GM12878 (cell line): ENCODE data around the gene ARHGEF10L.

Experiments
- CTCF ChIP-seq, 3 experiments: IDR thresholded peaks in 2 of 3; conservative IDR thresholded peaks in 1 of 3; 2 replicates each; pipeline ENCODE4 v1.5.1; 2011; ENCODE audit warnings: low read depth in 3 of 3, low read length in 3 of 3, mild to moderate bottlenecking in 3 of 3, control low read depth in 2 of 3, moderate library complexity in 2 of 3, inconsistent platforms in 1 of 3, mixed read lengths in 1 of 3; ENCODE audit not compliant: control insufficient read depth in 2 of 3, insufficient read depth in 1 of 3; ENCODE audit errors: extremely low read depth in 1 of 3
- EP300 ChIP-seq, 2 experiments: fragments of 150-350 bp in 1 of 2; IDR thresholded peaks; 2 replicates each; pipeline ENCODE4 v1.6.1; 2011 to 2012; ENCODE audit warnings: low read depth in 2 of 2, low read length in 2 of 2, borderline replicate concordance in 1 of 2, improper control_type of control experiment in 1 of 2, inconsistent platforms in 1 of 2; ENCODE audit not compliant: control insufficient read depth in 1 of 2
- EZH2 ChIP-seq: IDR thresholded peaks from 2 replicates; pipeline ENCODE4 v1.6.1; 2012; ENCODE audit warnings: low read depth, mild to moderate bottlenecking, control low read depth, inconsistent platforms, low read length, borderline replicate concordance; ENCODE audit not compliant: control insufficient read depth
- RAD51 ChIP-seq: fragments of 450-650 bp; IDR thresholded peaks from 2 replicates; pipeline ENCODE4 v1.6.1; 2016; ENCODE audit warnings: moderate library complexity, mild to moderate bottlenecking, inconsistent platforms
- SRF ChIP-seq, 2 experiments: IDR thresholded peaks; 2 replicates each; pipeline ENCODE4 v1.6.1; 2011; ENCODE audit warnings: low read depth in 2 of 2, low read length in 2 of 2, mild to moderate bottlenecking in 1 of 2, moderate library complexity in 1 of 2
- TAF1 ChIP-seq: IDR thresholded peaks from 2 replicates; pipeline ENCODE4 v1.6.1; 2011; ENCODE audit warnings: mild to moderate bottlenecking, low read depth, low read length, borderline replicate concordance
- TARDBP ChIP-seq: IDR thresholded peaks from 2 replicates; pipeline ENCODE4 v1.6.1; 2016; ENCODE audit warnings: borderline replicate concordance
- ZNF217 ChIP-seq: fragments of 450-650 bp; IDR thresholded peaks from 2 replicates; pipeline ENCODE4 v1.6.1; 2017; ENCODE audit warnings: antibody characterized with exemption, mild to moderate bottlenecking
- ZNF384 ChIP-seq: IDR thresholded peaks from 2 replicates; pipeline ENCODE4 v1.6.1; 2012; ENCODE audit warnings: low read depth, mild to moderate bottlenecking, low read length, improper control_type of control experiment, borderline replicate concordance
- TF ChIP-seq, protein P1 (sequence below): fragments of 450-650 bp; IDR thresholded peaks from 2 replicates; pipeline ENCODE4 v1.6.1; 2017; ENCODE audit warnings: mild to moderate bottlenecking
- TF ChIP-seq, protein P2 (sequence below): IDR thresholded peaks from 2 replicates; pipeline ENCODE4 v1.6.1; 2011; ENCODE audit warnings: borderline replicate concordance, low read depth, mild to moderate bottlenecking, moderate library complexity, mixed read lengths, low read length; ENCODE audit not compliant: insufficient read depth; ENCODE audit errors: extremely low read length
- TF ChIP-seq, protein P3 (sequence below): fragments of 450-650 bp; formaldehyde crosslinking; IDR thresholded peaks from 2 replicates; pipeline ENCODE4 v1.4.0; 2022; ENCODE audit warnings: mild to moderate bottlenecking, moderate library complexity

- TF ChIP-seq CTCF (IDR thresholded peaks at IDR 0.05 in 2 of 3, conservative IDR thresholded peaks at IDR 0.05 in 1 of 3; ENCODE audit: control insufficient read depth in 2 of 3, extremely low read depth in 1 of 3, insufficient read depth in 1 of 3, low read depth in 3 of 3, low read length in 3 of 3): no peak
- TF ChIP-seq ZNF384: no peak
- no peak for TF ChIP-seq ZNF217
- no peak for TF ChIP-seq RAD51
- TF ChIP-seq, protein P1, sequence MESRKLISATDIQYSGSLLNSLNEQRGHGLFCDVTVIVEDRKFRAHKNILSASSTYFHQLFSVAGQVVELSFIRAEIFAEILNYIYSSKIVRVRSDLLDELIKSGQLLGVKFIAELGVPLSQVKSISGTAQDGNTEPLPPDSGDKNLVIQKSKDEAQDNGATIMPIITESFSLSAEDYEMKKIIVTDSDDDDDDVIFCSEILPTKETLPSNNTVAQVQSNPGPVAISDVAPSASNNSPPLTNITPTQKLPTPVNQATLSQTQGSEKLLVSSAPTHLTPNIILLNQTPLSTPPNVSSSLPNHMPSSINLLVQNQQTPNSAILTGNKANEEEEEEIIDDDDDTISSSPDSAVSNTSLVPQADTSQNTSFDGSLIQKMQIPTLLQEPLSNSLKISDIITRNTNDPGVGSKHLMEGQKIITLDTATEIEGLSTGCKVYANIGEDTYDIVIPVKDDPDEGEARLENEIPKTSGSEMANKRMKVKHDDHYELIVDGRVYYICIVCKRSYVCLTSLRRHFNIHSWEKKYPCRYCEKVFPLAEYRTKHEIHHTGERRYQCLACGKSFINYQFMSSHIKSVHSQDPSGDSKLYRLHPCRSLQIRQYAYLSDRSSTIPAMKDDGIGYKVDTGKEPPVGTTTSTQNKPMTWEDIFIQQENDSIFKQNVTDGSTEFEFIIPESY: no peak
- TF ChIP-seq, protein P2, sequence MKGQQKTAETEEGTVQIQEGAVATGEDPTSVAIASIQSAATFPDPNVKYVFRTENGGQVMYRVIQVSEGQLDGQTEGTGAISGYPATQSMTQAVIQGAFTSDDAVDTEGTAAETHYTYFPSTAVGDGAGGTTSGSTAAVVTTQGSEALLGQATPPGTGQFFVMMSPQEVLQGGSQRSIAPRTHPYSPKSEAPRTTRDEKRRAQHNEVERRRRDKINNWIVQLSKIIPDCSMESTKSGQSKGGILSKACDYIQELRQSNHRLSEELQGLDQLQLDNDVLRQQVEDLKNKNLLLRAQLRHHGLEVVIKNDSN: no peak
- TF ChIP-seq, protein P3, sequence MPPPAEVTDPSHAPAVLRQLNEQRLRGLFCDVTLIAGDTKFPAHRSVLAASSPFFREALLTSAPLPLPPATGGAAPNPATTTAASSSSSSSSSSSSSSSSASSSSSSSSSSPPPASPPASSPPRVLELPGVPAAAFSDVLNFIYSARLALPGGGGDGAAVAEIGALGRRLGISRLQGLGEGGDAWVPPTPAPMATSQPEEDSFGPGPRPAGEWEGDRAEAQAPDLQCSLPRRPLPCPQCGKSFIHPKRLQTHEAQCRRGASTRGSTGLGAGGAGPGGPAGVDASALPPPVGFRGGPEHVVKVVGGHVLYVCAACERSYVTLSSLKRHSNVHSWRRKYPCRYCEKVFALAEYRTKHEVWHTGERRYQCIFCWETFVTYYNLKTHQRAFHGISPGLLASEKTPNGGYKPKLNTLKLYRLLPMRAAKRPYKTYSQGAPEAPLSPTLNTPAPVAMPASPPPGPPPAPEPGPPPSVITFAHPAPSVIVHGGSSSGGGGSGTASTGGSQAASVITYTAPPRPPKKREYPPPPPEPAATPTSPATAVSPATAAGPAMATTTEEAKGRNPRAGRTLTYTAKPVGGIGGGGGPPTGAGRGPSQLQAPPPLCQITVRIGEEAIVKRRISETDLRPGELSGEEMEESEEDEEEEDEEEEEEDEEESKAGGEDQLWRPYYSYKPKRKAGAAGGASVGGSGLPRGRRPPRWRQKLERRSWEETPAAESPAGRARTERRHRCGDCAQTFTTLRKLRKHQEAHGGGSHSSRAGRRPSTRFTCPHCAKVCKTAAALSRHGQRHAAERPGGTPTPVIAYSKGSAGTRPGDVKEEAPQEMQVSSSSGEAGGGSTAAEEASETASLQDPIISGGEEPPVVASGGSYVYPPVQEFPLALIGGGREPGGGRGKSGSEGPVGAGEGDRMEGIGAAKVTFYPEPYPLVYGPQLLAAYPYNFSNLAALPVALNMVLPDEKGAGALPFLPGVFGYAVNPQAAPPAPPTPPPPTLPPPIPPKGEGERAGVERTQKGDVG (CRISPR knock-in tag): no peak
- no peak for TF ChIP-seq TARDBP
- no peak for TF ChIP-seq EP300 (IDR thresholded peaks at IDR 0.05; ENCODE audit: borderline replicate concordance in 1 of 2, control insufficient read depth in 1 of 2, low read depth in 2 of 2, low read length in 2 of 2)
- TF ChIP-seq TAF1: no peak
- no peak for TF ChIP-seq EZH2
- TF ChIP-seq SRF (IDR thresholded peaks at IDR 0.05; ENCODE audit: low read depth in 2 of 2, low read length in 2 of 2): no peak
These were observed 105.8 kb downstream of the ARHGEF10L start for GRCh38 chr1:17645068-17645911.
